Measurements from ENCODE around the gene NRG3. TPM values are rescaled to one million over a fixed set of nuclear protein-coding genes. Genes with fewer than 3 reads are reported as not detected.

The NRG3 gene
- total RNA-seq, 1 donor from 2014 or later = 0.74 TPM

- Mint-ChIP-seq H3K4me1 (peaks cover 5% of the 10 kb centered on the region), H3K9me3 (peaks cover 16% of the 10 kb centered on the region), H3K27me3 (ENCODE audit: low read depth) (peaks cover 6% of the 10 kb centered on the region), H3K4me3 (no peak overlapping the region), H3K27ac (no peak overlapping the region), H3K36me3 (no peaks in the 10 kb centered on the region)
- no peak for DNase-seq (ENCODE audit: low spot score in 2 of 2, unreplicated experiment in 2 of 2)
- TF ChIP-seq, protein P1, sequence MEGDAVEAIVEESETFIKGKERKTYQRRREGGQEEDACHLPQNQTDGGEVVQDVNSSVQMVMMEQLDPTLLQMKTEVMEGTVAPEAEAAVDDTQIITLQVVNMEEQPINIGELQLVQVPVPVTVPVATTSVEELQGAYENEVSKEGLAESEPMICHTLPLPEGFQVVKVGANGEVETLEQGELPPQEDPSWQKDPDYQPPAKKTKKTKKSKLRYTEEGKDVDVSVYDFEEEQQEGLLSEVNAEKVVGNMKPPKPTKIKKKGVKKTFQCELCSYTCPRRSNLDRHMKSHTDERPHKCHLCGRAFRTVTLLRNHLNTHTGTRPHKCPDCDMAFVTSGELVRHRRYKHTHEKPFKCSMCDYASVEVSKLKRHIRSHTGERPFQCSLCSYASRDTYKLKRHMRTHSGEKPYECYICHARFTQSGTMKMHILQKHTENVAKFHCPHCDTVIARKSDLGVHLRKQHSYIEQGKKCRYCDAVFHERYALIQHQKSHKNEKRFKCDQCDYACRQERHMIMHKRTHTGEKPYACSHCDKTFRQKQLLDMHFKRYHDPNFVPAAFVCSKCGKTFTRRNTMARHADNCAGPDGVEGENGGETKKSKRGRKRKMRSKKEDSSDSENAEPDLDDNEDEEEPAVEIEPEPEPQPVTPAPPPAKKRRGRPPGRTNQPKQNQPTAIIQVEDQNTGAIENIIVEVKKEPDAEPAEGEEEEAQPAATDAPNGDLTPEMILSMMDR (IDR thresholded peaks at IDR 0.05; ENCODE audit: unreplicated experiment) = no peak
Measured at GRCh38 chr10:82242778-82243177, 367.8 kb downstream of the NRG3 start.

DNA sequence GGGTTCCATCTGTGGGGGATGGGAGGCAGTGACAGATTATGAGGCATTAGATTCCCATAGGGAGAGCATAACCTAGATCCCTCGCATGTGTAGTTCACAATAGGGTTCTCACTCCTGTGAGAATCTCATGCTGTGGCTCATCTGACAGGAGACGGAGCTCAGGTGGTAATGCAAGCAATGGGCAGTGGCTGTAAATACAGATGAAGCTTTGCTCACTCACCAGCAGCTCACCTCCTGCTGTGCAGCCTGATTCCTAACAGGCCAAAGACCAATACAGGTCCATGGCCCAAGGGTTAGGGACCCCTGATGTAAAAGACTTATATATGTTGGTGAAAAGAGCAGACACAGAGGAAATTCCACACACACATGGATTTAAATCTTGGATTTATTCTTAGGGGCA, 370.2 kb downstream of the NRG3 start:
- H3K27ac Mint-ChIP-seq = no peak overlapping the region
- no peak overlapping the region for H3K4me3 Mint-ChIP-seq
- H3K36me3 Mint-ChIP-seq = no peaks in the 10 kb centered on the region
- H3K27me3 Mint-ChIP-seq (ENCODE audit: low read depth) = peaks cover 6% of the 10 kb centered on the region
- no peak for DNase-seq (ENCODE audit: low spot score in 2 of 2, unreplicated experiment in 2 of 2)
- TF ChIP-seq, protein P1 (IDR thresholded peaks at IDR 0.05; ENCODE audit: unreplicated experiment) = no peak
- H3K9me3 Mint-ChIP-seq = peaks cover 16% of the 10 kb centered on the region
- H3K4me1 Mint-ChIP-seq = peaks cover 5% of the 10 kb centered on the region

DNA sequence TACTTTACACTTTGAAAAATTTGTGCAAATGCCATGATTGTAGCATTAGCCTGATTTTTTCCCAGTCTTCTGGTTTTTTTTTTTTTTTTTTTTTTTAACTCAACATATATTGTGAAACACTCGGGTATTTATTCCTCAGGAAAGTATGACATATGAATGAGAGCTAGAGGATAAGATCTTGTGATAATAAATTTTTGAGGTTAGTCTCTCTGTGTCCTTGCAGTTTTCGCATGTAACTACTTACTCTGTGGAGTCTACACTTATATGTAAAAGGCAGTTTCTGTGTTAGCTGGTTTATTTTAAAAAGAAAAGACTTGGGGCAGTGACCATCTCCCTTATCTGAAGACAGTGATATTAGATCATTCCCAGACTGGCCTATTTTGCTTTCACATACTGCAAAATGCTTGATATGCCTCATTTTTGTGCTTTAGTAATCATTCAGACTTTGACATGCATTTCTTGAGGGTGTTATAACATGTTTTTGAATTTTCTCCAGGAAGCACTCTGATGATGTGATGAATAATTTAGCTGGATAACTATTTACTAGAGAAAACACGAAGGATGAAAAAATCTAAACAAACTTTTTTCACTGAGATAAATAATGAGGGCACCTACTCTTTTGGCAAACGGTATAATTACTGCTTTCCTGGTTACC, 371.0 kb downstream of the NRG3 start:
- peaks cover 6% of the 10 kb centered on the region for H3K27me3 Mint-ChIP-seq (ENCODE audit: low read depth)
- no peak for DNase-seq (ENCODE audit: low spot score in 2 of 2, unreplicated experiment in 2 of 2)
- H3K27ac Mint-ChIP-seq = no peak overlapping the region
- TF ChIP-seq, protein P1 (IDR thresholded peaks at IDR 0.05; ENCODE audit: unreplicated experiment) = no peak
- peaks cover 16% of the 10 kb centered on the region for H3K9me3 Mint-ChIP-seq
- no peak overlapping the region for H3K4me3 Mint-ChIP-seq
- no peaks in the 10 kb centered on the region for H3K36me3 Mint-ChIP-seq
- peaks cover 5% of the 10 kb centered on the region for H3K4me1 Mint-ChIP-seq

GRCh38 chr10:82249141-82249540, 374.1 kb downstream of the NRG3 start:
- Mint-ChIP-seq H3K4me1 (peaks cover 5% of the 10 kb centered on the region), H3K27ac (no peak overlapping the region), H3K27me3 (ENCODE audit: low read depth) (peaks cover 3% of the 10 kb centered on the region), H3K4me3 (no peak overlapping the region), H3K9me3 (peaks cover 4% of the 10 kb centered on the region), H3K36me3 (no peaks in the 10 kb centered on the region)
- TF ChIP-seq, protein P1 (IDR thresholded peaks at IDR 0.05; ENCODE audit: unreplicated experiment) = no peak
- DNase-seq (ENCODE audit: low spot score in 2 of 2, unreplicated experiment in 2 of 2) = no peak

DNA sequence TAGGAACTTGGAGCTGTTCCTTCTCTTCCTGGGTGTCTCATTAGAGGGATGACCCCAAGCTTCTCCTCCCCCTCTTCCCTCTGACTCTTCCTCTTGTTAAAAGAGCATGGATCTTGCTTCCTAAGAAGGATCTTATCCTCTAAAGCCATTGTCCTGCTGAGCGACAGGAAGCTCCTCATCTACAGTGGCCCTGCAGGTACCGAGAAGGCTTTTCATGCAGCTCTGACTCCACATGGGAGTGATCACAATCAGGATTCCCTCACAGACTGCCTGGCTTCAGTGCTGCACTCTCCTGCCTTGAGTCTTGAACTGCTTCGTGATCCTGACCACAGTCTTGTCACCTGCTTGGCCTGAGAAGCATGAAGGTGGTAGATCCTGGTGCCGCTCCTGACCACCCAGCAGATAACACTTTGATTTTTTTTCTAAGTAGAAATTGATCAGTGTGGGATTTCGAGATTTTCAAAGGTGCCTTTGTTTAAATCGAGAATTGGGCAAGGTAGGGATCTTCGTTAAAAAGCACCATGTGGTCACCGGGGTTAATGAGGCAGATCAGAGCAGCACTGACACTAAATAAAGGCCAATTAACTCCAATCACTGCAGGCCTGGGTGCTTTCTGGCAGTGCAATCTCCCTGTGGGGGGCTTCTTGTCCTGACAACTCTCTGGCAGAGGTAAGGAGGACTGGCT, 376.4 kb downstream of the NRG3 start:
- H3K9me3 Mint-ChIP-seq = no peaks in the 10 kb centered on the region
- TF ChIP-seq, protein P1 (IDR thresholded peaks at IDR 0.05; ENCODE audit: unreplicated experiment) = no peak
- no peak overlapping the region for H3K27ac Mint-ChIP-seq
- no peak overlapping the region for H3K4me3 Mint-ChIP-seq
- H3K36me3 Mint-ChIP-seq = no peaks in the 10 kb centered on the region
- H3K4me1 Mint-ChIP-seq = no peaks in the 10 kb centered on the region
- DNase-seq (ENCODE audit: low spot score in 2 of 2, unreplicated experiment in 2 of 2) = no peak
- H3K27me3 Mint-ChIP-seq (ENCODE audit: low read depth) = peaks cover 2% of the 10 kb centered on the region

Measured in mesothelial cell of epicardium (in vitro differentiated cells).